Colonic mucosa (tissue), 4 donors: ENCODE data around the gene RPS19. TPM values are rescaled to one million over a fixed set of nuclear protein-coding genes. Genes with fewer than 3 reads are reported as not detected.

Source experiments
- DNase-seq: peaks from one replicate; pipeline ENCODE4 v3.0.0-alpha.2; 2020
- H3K27ac ChIP-seq: fragments of 200-600 bp; one replicate; pipeline ENCODE4 v1.8.0; 2021
- H3K27me3 ChIP-seq: fragments of 200-600 bp; one replicate; pipeline ENCODE4 v1.8.0; 2021
- H3K36me3 ChIP-seq: fragments of 200-600 bp; one replicate; pipeline ENCODE4 v1.8.0; 2021
- H3K4me1 ChIP-seq: fragments of 200-600 bp; one replicate; pipeline ENCODE4 v1.8.0; 2021; ENCODE audit warnings: mild to moderate bottlenecking
- H3K4me3 ChIP-seq: fragments of 200-600 bp; one replicate; pipeline ENCODE4 v1.8.0; 2021
- H3K9ac ChIP-seq, 2 donors: one replicate each; pipeline ENCODE4 v1.7.0; 2013; ENCODE audit warnings: control low read depth in 2 of 2, low read depth in 2 of 2, low read length in 2 of 2
- H3K9me3 ChIP-seq: fragments of 200-600 bp; one replicate; pipeline ENCODE4 v1.8.0; 2021
- CTCF ChIP-seq: fragments of 200-600 bp; IDR thresholded peaks from one replicate; pipeline ENCODE4 v1.8.0; 2022; ENCODE audit warnings: antibody characterized with exemption, mild to moderate bottlenecking
- intact Hi-C: fragments of 100-400 bp; cut with DNase I; formaldehyde crosslinking; loops from one replicate; pipeline ENCODE4 v1.14.1; 2022
- total RNA-seq, 2 donors: library from RNA; stranded (reverse); fragmentation: NEBNext Ultra II Directional in 1 of 2; extraction: Animal tissue kit (Norgen Biotek cat#: 25700) in 1 of 2; gene quantifications; one replicate each; pipeline ENCODE4 v1.2.1, GENCODE V29; 2021
- donor health status: healthy.
- donor health status: DM: no; HTN: no; CAD: no.
- donor health status: DM: no; HTN: no; CAD: no.

RPS19 gene
- total RNA-seq, 2 donors from 2014 or later: 1,710 to 2,039 TPM

GRCh38 chr19:41843371-41843770, 16.7 kb upstream of the RPS19 start:
- TF ChIP-seq CTCF: no peak
- H3K27ac ChIP-seq: no peak overlapping the region
- no peaks in the 10 kb centered on the region for H3K4me1 ChIP-seq
- intact Hi-C loops: no loop called here
- no peak overlapping the region for H3K9ac ChIP-seq
- no peaks in the 10 kb centered on the region for H3K9me3 ChIP-seq
- DNase-seq: no peak
- H3K27me3 ChIP-seq: no peaks in the 10 kb centered on the region
- H3K36me3 ChIP-seq: no peaks in the 10 kb centered on the region
- H3K4me3 ChIP-seq: no peak overlapping the region

- Histone ChIP-seq H3K27ac (no peak within 1 kb of the TSS), H3K9ac (no peak within 1 kb of the TSS), H3K9me3 (no peaks in the 10 kb centered on the region), H3K36me3 (no peaks in the 10 kb centered on the region), H3K4me1 (no peaks in the 10 kb centered on the region), H3K4me3 (no peak within 1 kb of the TSS), H3K27me3 (no peaks in the 10 kb centered on the region)
- intact Hi-C loops: no loop called here
- TF ChIP-seq CTCF: no peak
- no peak for DNase-seq
These were observed 15.5 kb upstream of the RPS19 start, which contains the start of gene LYPD4 for GRCh38 chr19:41844601-41845000. Gene LYPD4 (minus strand): TSS chr19:41844683. CDS start chr19:41839285, 5,398 bp downstream.

- DNase-seq: no peak
- no peak within 1 kb of the TSS for H3K9ac ChIP-seq
- H3K36me3 ChIP-seq: no peaks in the 10 kb centered on the region
- intact Hi-C loops: no loop called here
- H3K4me3 ChIP-seq: no peak within 1 kb of the TSS
- no peaks in the 10 kb centered on the region for H3K4me1 ChIP-seq
- no peak within 1 kb of the TSS for H3K27ac ChIP-seq
- H3K9me3 ChIP-seq: no peaks in the 10 kb centered on the region
- H3K27me3 ChIP-seq: no peaks in the 10 kb centered on the region
- no peak for TF ChIP-seq CTCF
These were observed 15.2 kb upstream of the RPS19 start, which contains the start of gene DMRTC2 for GRCh38 chr19:41845001-41845050. Gene DMRTC2 (plus strand): TSS chr19:41845042. CDS start chr19:41847429, 2,387 bp downstream.

GRCh38 chr19:41845051-41845590, 14.9 kb upstream of the RPS19 start:
- Histone ChIP-seq H3K27me3 (no peaks in the 10 kb centered on the region), H3K27ac (no peak overlapping the region), H3K4me3 (no peak overlapping the region), H3K9ac (no peak overlapping the region), H3K36me3 (no peaks in the 10 kb centered on the region), H3K4me1 (no peaks in the 10 kb centered on the region), H3K9me3 (no peaks in the 10 kb centered on the region)
- intact Hi-C loops: no loop called here
- DNase-seq: no peak
- no peak for TF ChIP-seq CTCF

GRCh38 chr19:41847351-41848105, 12.5 kb upstream of the RPS19 start:
- intact Hi-C loops: no loop called here
- no peaks in the 10 kb centered on the region for H3K27me3 ChIP-seq
- H3K36me3 ChIP-seq: no peaks in the 10 kb centered on the region
- H3K27ac ChIP-seq: no peak overlapping the region
- TF ChIP-seq CTCF: no peak
- no peak overlapping the region for H3K9ac ChIP-seq
- no peaks in the 10 kb centered on the region for H3K4me1 ChIP-seq
- H3K9me3 ChIP-seq: no peaks in the 10 kb centered on the region
- DNase-seq: no peak
- H3K4me3 ChIP-seq: no peak overlapping the region
